Measurements from ENCODE around the gene SLC16A7.

GRCh38 chr12:59719701-59720100 lies 123.9 kb downstream of the SLC16A7 start:
- no peak for TF ChIP-seq CTCF (IDR thresholded peaks at IDR 0.05)
- no peak for TF ChIP-seq POLR2AphosphoS5 (IDR thresholded peaks at IDR 0.05; ENCODE audit: insufficient read depth in 1 of 2, low read depth in 1 of 2)
- no peak for TF ChIP-seq POLR2A (IDR thresholded peaks at IDR 0.05)

All from vagina (tissue), 2 donors.